HFFc6 (cell line): ENCODE data around the gene SYNGR1. TPM values are rescaled to one million over a fixed set of nuclear protein-coding genes. Genes with fewer than 3 reads are reported as not detected.

Experiments used
- DNase-seq: peaks from one replicate; pipeline ENCODE4 v3.0.0-alpha.2; 2018
- H3K27ac Mint-ChIP-seq: 2 replicates; pipeline ENCODE4 v1.8.0; 2020; ENCODE audit warnings: mild to moderate bottlenecking, mixed read lengths
- H3K27me3 Mint-ChIP-seq: 2 replicates; pipeline ENCODE4 v1.8.0; 2021; ENCODE audit warnings: mild to moderate bottlenecking, moderate library complexity, mixed read lengths; ENCODE audit not compliant: insufficient read depth
- H3K36me3 Mint-ChIP-seq: 2 replicates; pipeline ENCODE4 v1.8.0; 2021; ENCODE audit warnings: low read depth, mixed read lengths
- H3K4me1 Mint-ChIP-seq: 2 replicates; pipeline ENCODE4 v1.8.0; 2020; ENCODE audit warnings: low read depth, mixed read lengths
- H3K4me3 Mint-ChIP-seq: 2 replicates; pipeline ENCODE4 v1.8.0; 2020; ENCODE audit warnings: mild to moderate bottlenecking, moderate library complexity, mixed read lengths
- H3K9me3 Mint-ChIP-seq: 2 replicates; pipeline ENCODE4 v1.8.0; 2020; ENCODE audit warnings: mild to moderate bottlenecking, mixed read lengths
- CTCF ChIP-seq: fragments of 200-600 bp; sonication (generic); IDR thresholded peaks from 2 replicates; pipeline ENCODE4 v1.5.0; 2021; ENCODE audit warnings: antibody characterized with exemption, mild to moderate bottlenecking
- total RNA-seq, 6 experiments: library from RNA; stranded (reverse); fragmentation: NEBNext Ultra II Directional; extraction: Animal tissue kit (Norgen Biotek cat#: 25700); gene quantifications; 2 replicates in 1 of 6; 3 replicates in 5 of 6; pipeline ENCODE4 v1.2.3, GENCODE V29; 2021

Gene SYNGR1
- total RNA-seq, 6 experiments from 2014 or later, result 16.0 to 20.2 (median 18.5) TPM

GRCh38 chr22:39414377-39414776 is 64.6 kb downstream of the SYNGR1 start:
- no peak for TF ChIP-seq CTCF
- no peak for DNase-seq
- Mint-ChIP-seq H3K36me3 (peaks cover 6% of the 10 kb centered on the region), H3K27me3 (no peaks in the 10 kb centered on the region), H3K4me3 (no peak overlapping the region), H3K9me3 (no peaks in the 10 kb centered on the region), H3K4me1 (peaks cover 6% of the 10 kb centered on the region; the same call in 1 of the 2 replicates), H3K27ac (no peak overlapping the region)

GRCh38 chr22:39414886-39415285 is 65.1 kb downstream of the SYNGR1 start:
- TF ChIP-seq CTCF, result no peak
- Mint-ChIP-seq H3K4me1 (peaks cover 6% of the 10 kb centered on the region; the same call in 1 of the 2 replicates), H3K27me3 (no peaks in the 10 kb centered on the region), H3K27ac (no peak overlapping the region), H3K36me3 (peaks cover 6% of the 10 kb centered on the region), H3K4me3 (no peak overlapping the region), H3K9me3 (no peaks in the 10 kb centered on the region)
- DNase-seq, result no peak

GRCh38 chr22:39415506-39415905 is 65.7 kb downstream of the SYNGR1 start:
- no peak for DNase-seq
- peaks cover 6% of the 10 kb centered on the region for H3K36me3 Mint-ChIP-seq
- H3K9me3 Mint-ChIP-seq, result no peaks in the 10 kb centered on the region
- no peaks in the 10 kb centered on the region for H3K27me3 Mint-ChIP-seq
- H3K27ac Mint-ChIP-seq, result no peak overlapping the region
- H3K4me1 Mint-ChIP-seq, result peaks cover 6% of the 10 kb centered on the region; the same call in 1 of the 2 replicates
- H3K4me3 Mint-ChIP-seq, result no peak overlapping the region
- no peak for TF ChIP-seq CTCF

- H3K36me3 Mint-ChIP-seq, result peaks cover 6% of the 10 kb centered on the region
- H3K4me3 Mint-ChIP-seq, result no peak overlapping the region
- peaks cover 6% of the 10 kb centered on the region; the same call in 1 of the 2 replicates for H3K4me1 Mint-ChIP-seq
- no peak overlapping the region for H3K27ac Mint-ChIP-seq
- H3K27me3 Mint-ChIP-seq, result no peaks in the 10 kb centered on the region
- no peak for TF ChIP-seq CTCF
- DNase-seq, result no peak
- H3K9me3 Mint-ChIP-seq, result no peaks in the 10 kb centered on the region
Measured at GRCh38 chr22:39416319-39416718, 66.5 kb downstream of the SYNGR1 start.

GRCh38 chr22:39417641-39418040 is 67.8 kb downstream of the SYNGR1 start:
- Mint-ChIP-seq H3K27ac (no peak overlapping the region), H3K36me3 (peaks cover 12% of the 10 kb centered on the region), H3K4me3 (no peak overlapping the region), H3K27me3 (no peaks in the 10 kb centered on the region), H3K4me1 (no peaks in the 10 kb centered on the region), H3K9me3 (no peaks in the 10 kb centered on the region)
- TF ChIP-seq CTCF, result no peak
- DNase-seq, result no peak

GRCh38 chr22:39418696-39419095 is 68.9 kb downstream of the SYNGR1 start:
- Mint-ChIP-seq H3K36me3 (peaks cover 12% of the 10 kb centered on the region), H3K27ac (no peak overlapping the region), H3K4me1 (no peaks in the 10 kb centered on the region), H3K27me3 (no peaks in the 10 kb centered on the region), H3K9me3 (no peaks in the 10 kb centered on the region), H3K4me3 (no peak overlapping the region)
- DNase-seq, result no peak
- TF ChIP-seq CTCF, result no peak
